K562 (cell line): ENCODE measurements around the gene OSM. TPM values are rescaled to one million over a fixed set of nuclear protein-coding genes. Genes with fewer than 3 reads are reported as not detected.
A peak's percentile ranks its signal among the peaks of the same experiment; 100 is the strongest.

Experiments
- BCL6 ChIP-seq: fragments of 250-450 bp; sonication (Bioruptor Pico); IDR thresholded peaks from 2 replicates; pipeline ENCODE4 v1.4.0; 2020
- BCOR ChIP-seq: fragments of 450-650 bp; IDR thresholded peaks from 2 replicates; pipeline ENCODE4 v1.6.1; 2016
- PTTG1 ChIP-seq: fragments of 450-650 bp; IDR thresholded peaks from 2 replicates; pipeline ENCODE4 v1.6.1; 2016; ENCODE audit warnings: low read depth, mild to moderate bottlenecking, missing genetic modification characterization, missing compliant biosample characterization
- PURB ChIP-seq: sonication (generic); formaldehyde crosslinking; IDR thresholded peaks from 2 replicates; pipeline ENCODE4 v1.9.0; 2021; ENCODE audit warnings: low read depth, mild to moderate bottlenecking, missing genetic modification reagents
- RBM15 ChIP-seq: fragments of 200-400 bp; formaldehyde crosslinking; IDR thresholded peaks from 2 replicates; pipeline ENCODE4 v1.6.1; 2018; ENCODE audit warnings: mild to moderate bottlenecking, low read length, moderate library complexity; ENCODE audit not compliant: insufficient read depth
- RREB1 ChIP-seq: fragments of 250-450 bp; sonication (Bioruptor Pico); IDR thresholded peaks from 2 replicates; pipeline ENCODE4 v1.4.0; 2020
- TOE1 ChIP-seq, 2 experiments: fragments of 450-650 bp in 1 of 2; sonication (generic) in 1 of 2; formaldehyde crosslinking in 1 of 2; IDR thresholded peaks; 2 replicates each; pipeline versions ENCODE4 v1.7.1 to v1.8.0; 2016 to 2022; ENCODE audit warnings: borderline replicate concordance in 2 of 2, mild to moderate bottlenecking in 2 of 2, antibody characterized with exemption in 1 of 2, inconsistent platforms in 1 of 2, low read depth in 1 of 2, missing genetic modification reagents in 1 of 2, moderate library complexity in 1 of 2
- ZNF121 ChIP-seq: sonication (generic); formaldehyde crosslinking; conservative IDR thresholded peaks from 2 replicates; pipeline ENCODE4 v1.8.0; 2022; ENCODE audit warnings: missing genetic modification reagents
- ZNF695 ChIP-seq: fragments of 450-650 bp; formaldehyde crosslinking; IDR thresholded peaks from 2 replicates; pipeline ENCODE4 v1.4.0; 2020; ENCODE audit warnings: mild to moderate bottlenecking, moderate library complexity
- polyA plus RNA-seq, 8 experiments: library from polyadenylated mRNA; depleted of rRNA in 4 of 8; stranded (reverse) in 5 of 8; unstranded in 3 of 8; fragments of >200 nt; fragmentation: Nextera tagmentation in 2 of 8; fragmentation: Illumina TruSeq in 1 of 8; extraction: Ambion mirVana in 2 of 8; extraction: Trizol in 1 of 8; gene quantifications; 2 replicates each; pipeline versions ENCODE4 v1.2.1 to v1.2.3, GENCODE V29; 2011 to 2014; ENCODE audit warnings: inconsistent platforms in 1 of 8, missing spikeins in 1 of 8
- total RNA-seq, 7 experiments: library from RNA; depleted of rRNA in 6 of 7; stranded (reverse); fragments of >200 nt in 6 of 7; fragmentation: Illumina TruSeq in 2 of 7; extraction: Trizol in 2 of 7; gene quantifications; 2 replicates each; pipeline versions ENCODE4 v1.2.1 to v1.2.3, GENCODE V29; 2011 to 2021; ENCODE audit warnings: low replicate concordance in 1 of 7

The OSM gene
- total and polyA plus RNA-seq, 9 of the 15 experiments (the other 6 are each of a cell fraction or from before 2014, with no cell fraction given): 0.22 TPM; not detected in 8

DNA sequence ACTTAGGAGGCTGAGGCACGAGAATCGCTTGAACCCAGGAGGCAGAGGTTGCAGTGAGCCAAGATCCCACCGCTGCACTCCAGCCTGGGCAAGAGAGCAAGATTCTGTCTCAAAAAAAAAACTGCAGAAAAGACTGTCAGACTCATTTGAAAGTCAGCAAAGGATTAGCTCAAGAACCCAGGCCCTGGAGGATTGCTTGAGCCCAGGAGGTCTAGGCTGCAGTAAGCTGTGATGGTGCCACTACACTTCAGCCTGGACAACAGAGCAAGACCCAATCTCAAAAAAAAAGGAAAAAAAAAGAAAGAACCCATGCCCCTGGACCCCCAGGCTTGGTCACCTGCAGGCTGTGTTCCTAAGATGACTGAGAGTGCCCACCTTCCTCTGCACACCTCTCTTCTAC lies 36.3 kb downstream of the OSM start (continued):
- TF ChIP-seq RREB1 (CRISPR knock-in tag): no peak
- TF ChIP-seq PTTG1 (tag): no peak
- TF ChIP-seq ZNF121 (CRISPR knock-in tag): peak; percentile 49
- no peak for TF ChIP-seq ZNF695
- TF ChIP-seq RBM15: no peak
- TF ChIP-seq BCL6 (CRISPR knock-in tag): no peak
- no peak for TF ChIP-seq PURB (CRISPR knock-in tag)
- TF ChIP-seq BCOR: peak; percentile 38; the same call in 1 of the 2 replicates
- no peak for TF ChIP-seq TOE1 (IDR thresholded peaks at IDR 0.05; ENCODE audit: borderline replicate concordance)
- no peak for TF ChIP-seq TOE1 (CRISPR knock-in tag; IDR thresholded peaks at IDR 0.05; ENCODE audit: borderline replicate concordance, low read depth)
